Natural killer cell treated with Interleukin-12 subunit alpha and Interleukin-12 subunit beta and Interleukin-15 and Interleukin-18, amount 100 ng/mL, for 72 hours (primary cell): ENCODE data around the gene THSD1. TPM values are rescaled to one million over a fixed set of nuclear protein-coding genes. Genes with fewer than 3 reads are reported as not detected.
"Not testable (repeated sequence)": the region's sequence is repeated elsewhere in the genome, so short reads cannot be mapped to it uniquely, and the experiment has no call there.

Source experiments
- ATAC-seq, 2 donors: fragments of 150-1000 bp; cut with Tn5 transposase in 1 of 2; sonication (Bioruptor Pico), chemical (Tn5 transposase) in 1 of 2; 2 replicates each; pipeline ENCODE4 v1.10.0; 2021
- DNase-seq: peaks from one replicate; pipeline ENCODE4 v3.0.0; 2022; ENCODE audit warnings: low spot score
- H3K27ac Mint-ChIP-seq, 2 donors: 1 replicate in 1 of 2; 2 replicates in 1 of 2; pipeline ENCODE4 v1.8.0; 2022; ENCODE audit warnings: mixed read lengths in 2 of 2, mild to moderate bottlenecking in 1 of 2, moderate library complexity in 1 of 2
- H3K27me3 Mint-ChIP-seq, 2 donors: 1 replicate in 1 of 2; 2 replicates in 1 of 2; pipeline ENCODE4 v1.8.0; 2022; ENCODE audit warnings: mixed read lengths in 2 of 2
- H3K36me3 Mint-ChIP-seq: one replicate; pipeline ENCODE4 v1.8.0; 2022; ENCODE audit warnings: mixed read lengths
- H3K4me1 Mint-ChIP-seq, 2 donors: 1 replicate in 1 of 2; 2 replicates in 1 of 2; pipeline ENCODE4 v1.8.0; 2022; ENCODE audit warnings: low read depth in 2 of 2, mixed read lengths in 2 of 2, mild to moderate bottlenecking in 1 of 2
- H3K4me3 Mint-ChIP-seq: one replicate; pipeline ENCODE4 v1.8.0; 2022; ENCODE audit warnings: mixed read lengths
- H3K9me3 Mint-ChIP-seq: 2 replicates; pipeline ENCODE4 v1.8.0; 2022; ENCODE audit warnings: mixed read lengths
- total RNA-seq, 2 donors: library from RNA; stranded (reverse); gene quantifications; one replicate each; pipeline ENCODE4 v1.2.3, GENCODE V29; 2022

The THSD1 gene
- total RNA-seq, 2 donors from 2014 or later, result 0.43 to 0.92 TPM

DNA sequence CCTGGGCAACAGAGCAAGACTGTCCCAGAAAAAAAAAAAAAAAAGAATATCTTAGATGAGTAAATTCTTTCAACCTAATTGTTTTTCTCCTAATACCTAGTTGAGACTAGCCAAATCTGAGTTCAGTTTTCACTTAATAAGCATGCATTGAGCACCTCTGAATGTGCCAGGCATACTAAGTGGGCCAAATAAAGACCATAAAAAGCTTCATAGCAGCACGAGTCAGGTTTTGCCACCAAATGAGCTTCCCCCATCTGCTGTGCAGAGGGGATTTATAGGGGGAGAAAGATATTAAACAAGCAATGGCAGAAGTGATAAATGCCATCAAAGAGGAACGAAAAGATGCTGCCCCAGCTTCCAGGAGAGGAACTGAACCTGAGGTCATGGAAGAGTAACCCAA is 11.4 kb downstream of the THSD1 start:
- Mint-ChIP-seq H3K27ac (no peak overlapping the region), H3K27me3 (peaks cover 9 to 16% of the 10 kb centered on the region in 2 donors), H3K4me1 (no peaks in the 10 kb centered on the region), H3K4me3 (no peak overlapping the region), H3K36me3 (no peaks in the 10 kb centered on the region), H3K9me3 (no peaks in the 10 kb centered on the region)
- DNase-seq (no peak), ATAC-seq (no peak)

DNA sequence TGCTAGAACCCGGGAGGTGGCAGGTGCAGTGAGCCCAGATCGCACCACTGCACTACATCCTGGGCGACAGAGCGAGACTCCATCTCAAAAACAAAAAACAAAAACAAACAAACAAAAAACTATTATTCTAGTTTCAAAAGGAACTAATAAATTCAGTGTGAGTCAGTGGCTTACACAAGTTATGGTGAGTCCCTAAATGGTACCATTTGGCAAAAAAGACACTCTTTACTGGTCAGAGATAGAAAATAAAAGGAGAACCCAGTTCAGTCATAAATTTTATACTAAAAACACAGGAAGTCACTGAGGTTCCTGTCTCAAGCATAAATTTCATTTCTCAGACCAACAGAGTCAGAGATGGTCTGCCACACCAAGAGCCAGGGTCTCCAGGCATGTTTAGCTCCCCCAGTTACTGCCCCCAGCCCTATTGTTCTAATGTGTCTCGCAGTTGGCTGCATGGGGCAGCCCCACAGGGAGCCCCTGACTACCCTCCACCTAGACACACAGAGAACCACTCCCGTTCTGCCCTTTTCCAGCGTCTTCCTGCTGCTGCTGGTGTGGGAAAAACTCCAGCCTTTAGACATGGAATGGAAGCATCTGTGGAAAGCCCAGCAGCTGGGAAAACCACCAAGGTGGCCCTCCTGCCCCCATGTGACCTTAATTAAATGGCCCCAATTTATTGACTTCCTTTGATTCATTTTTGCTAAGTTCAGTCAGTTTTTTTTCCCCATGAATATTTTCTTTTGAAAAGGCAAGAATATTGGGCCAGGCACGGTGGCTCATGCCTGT is 12.2 kb downstream of the THSD1 start:
- H3K36me3 Mint-ChIP-seq, result no peaks in the 10 kb centered on the region
- H3K27me3 Mint-ChIP-seq, result peaks cover 9 to 16% of the 10 kb centered on the region in 2 donors
- H3K4me3 Mint-ChIP-seq, result no peak overlapping the region
- DNase-seq (no peak), ATAC-seq (no peak)
- H3K4me1 Mint-ChIP-seq, result no peaks in the 10 kb centered on the region
- no peaks in the 10 kb centered on the region for H3K9me3 Mint-ChIP-seq
- no peak overlapping the region for H3K27ac Mint-ChIP-seq

DNA sequence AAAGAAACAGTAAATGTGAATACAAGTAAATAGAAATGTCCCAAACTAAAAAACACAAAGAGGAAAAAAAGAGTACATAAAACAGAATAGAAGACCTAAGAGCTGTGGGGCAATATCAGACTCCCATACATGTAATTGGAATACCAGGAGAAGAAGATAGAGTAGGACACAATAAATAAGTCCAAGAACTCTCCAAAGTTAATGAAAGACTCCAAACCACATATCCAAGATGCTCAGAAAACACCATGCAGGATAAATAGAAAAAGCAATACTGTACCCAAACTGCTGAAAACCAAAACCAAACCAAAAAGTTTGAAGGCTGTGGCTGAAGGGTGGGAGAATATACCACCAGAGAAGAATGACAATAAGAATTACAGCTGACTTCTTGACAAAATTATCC is 18.3 kb downstream of the THSD1 start:
- Mint-ChIP-seq H3K27me3 (no peaks in the 10 kb centered on the region), H3K4me1 (no peaks in the 10 kb centered on the region), H3K9me3 (no peaks in the 10 kb centered on the region), H3K36me3 (no peaks in the 10 kb centered on the region), H3K27ac (no peak overlapping the region), H3K4me3 (no peak overlapping the region)
- DNase-seq (no peak), ATAC-seq (no peak)

DNA sequence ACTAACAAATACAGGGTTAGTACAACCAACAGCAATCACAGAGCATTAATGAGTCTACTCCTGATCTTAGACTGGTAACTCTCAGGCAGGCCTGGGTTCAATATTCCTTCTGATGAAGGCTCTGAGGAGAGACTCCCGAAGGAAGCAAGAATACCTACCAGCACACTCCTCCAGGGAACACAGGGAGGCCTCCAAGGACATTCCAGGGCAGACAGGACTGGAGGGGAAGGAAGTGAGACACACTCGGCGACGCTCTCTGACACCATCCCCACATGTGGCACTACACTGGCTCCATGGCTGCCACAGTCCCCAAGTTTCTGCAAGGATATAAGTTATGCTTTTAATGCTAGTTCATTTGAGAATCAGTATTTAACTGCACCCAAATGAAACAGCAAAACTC is 20.1 kb downstream of the THSD1 start:
- Mint-ChIP-seq H3K36me3 (no peaks in the 10 kb centered on the region), H3K4me1 (no peaks in the 10 kb centered on the region), H3K9me3 (no peaks in the 10 kb centered on the region), H3K27me3 (no peaks in the 10 kb centered on the region), H3K4me3 (no peak overlapping the region), H3K27ac (no peak overlapping the region)
- ATAC-seq (no peak), DNase-seq (no peak)

DNA sequence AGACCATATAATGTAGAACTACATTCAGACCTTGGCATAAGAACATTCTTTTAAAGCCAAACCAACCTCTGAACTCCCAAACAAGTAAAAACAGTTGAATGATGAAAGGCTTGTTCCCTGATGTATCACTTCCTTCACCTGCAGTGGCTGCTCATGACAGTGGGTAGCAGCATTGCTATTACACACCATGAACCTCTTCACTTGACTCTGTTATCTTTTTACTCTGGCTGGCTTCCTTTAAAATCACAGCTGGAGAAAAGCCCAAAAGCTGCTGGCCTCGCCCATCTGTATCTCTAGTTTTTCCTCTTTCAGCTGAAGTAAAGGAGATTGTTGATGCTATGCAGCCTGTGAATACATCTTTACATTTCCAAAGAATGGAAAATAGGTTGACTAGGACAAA is 22.6 kb downstream of the THSD1 start:
- no peaks in the 10 kb centered on the region for H3K36me3 Mint-ChIP-seq
- DNase-seq, result no peak
- H3K9me3 Mint-ChIP-seq, result no peaks in the 10 kb centered on the region
- no peaks in the 10 kb centered on the region for H3K27me3 Mint-ChIP-seq
- ATAC-seq, result no peak
- H3K4me3 Mint-ChIP-seq, result no peak overlapping the region
- H3K4me1 Mint-ChIP-seq, result no peaks in the 10 kb centered on the region
- H3K27ac Mint-ChIP-seq, result no peak overlapping the region

DNA sequence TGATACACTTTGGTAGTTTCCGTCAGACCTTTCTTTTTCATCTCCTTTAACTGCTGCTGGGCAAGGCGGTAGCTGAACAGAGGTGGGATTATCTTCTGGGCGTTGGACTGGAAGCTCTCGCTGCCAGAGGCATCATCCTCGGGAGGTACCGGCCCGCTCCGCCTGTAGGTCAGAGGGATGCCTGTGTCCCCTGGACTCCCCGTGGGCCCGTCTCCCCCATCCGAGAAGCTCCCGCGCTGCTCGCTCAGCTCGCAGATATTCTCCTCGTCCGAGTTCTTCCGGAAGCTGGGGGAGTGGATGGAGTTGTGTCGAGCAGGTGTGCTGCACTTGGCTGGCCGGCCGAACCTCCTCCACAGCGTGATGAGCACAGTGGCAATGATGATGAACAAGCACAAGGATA is 27.7 kb downstream of the THSD1 start:
- Mint-ChIP-seq H3K36me3 (no peaks in the 10 kb centered on the region), H3K4me1 (no peaks in the 10 kb centered on the region), H3K27me3 (no peaks in the 10 kb centered on the region), H3K4me3 (no peak overlapping the region), H3K27ac (no peak overlapping the region), H3K9me3 (no peaks in the 10 kb centered on the region)
- DNase-seq (no peak), ATAC-seq (peak in 1 of 2 donors; percentile 36)

DNA sequence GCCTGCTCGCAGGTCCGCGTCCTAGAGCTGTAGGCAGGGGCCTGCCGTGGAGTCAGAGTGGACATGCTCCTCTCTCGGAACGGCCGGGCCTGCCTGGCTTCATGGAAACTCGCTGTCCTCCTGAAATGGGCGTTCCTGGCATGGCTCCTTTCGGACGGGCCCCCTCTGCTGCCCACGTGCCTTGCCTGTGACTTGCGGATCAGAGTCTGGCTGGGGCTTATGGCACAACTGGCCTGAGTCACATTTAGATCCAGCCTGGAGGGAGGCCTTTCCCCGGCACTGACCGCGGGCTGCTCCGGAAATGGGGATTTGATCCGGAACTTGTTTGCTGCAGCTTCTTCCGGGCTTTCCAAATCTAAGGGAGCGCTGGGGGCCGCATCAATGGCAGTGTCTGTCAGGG is 28.1 kb downstream of the THSD1 start:
- no peak overlapping the region for H3K27ac Mint-ChIP-seq
- DNase-seq (no peak), ATAC-seq (no peak)
- H3K27me3 Mint-ChIP-seq, result no peaks in the 10 kb centered on the region
- H3K4me3 Mint-ChIP-seq, result no peak overlapping the region
- H3K4me1 Mint-ChIP-seq, result no peaks in the 10 kb centered on the region
- H3K36me3 Mint-ChIP-seq, result no peaks in the 10 kb centered on the region
- no peaks in the 10 kb centered on the region for H3K9me3 Mint-ChIP-seq

DNA sequence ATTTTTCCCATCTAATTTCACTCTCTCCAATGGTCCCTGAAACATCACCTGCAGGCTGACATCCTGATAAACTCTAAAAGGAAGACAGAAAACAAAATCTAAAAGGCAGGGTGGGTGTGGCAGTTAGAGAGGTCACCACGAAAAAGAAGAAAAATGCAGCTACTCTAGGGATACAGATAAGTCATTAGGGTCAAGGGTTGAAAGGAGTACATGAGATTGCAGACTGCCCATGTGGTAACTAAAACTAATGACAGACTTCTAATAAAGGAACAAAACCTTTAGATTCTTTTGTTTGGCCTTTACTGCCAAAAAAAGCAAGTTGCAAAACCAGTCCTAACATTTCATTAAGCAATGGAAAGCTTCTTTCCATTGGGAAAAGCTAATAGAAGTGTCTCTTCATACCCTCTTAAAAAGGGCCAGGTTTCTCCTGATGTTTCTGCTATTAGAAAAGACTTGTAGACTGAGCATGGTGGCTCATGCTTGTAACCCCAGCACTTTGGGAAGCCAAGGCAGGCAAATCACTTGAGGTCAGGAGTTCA is 31.0 kb downstream of the THSD1 start:
- Mint-ChIP-seq H3K36me3 (no peaks in the 10 kb centered on the region), H3K27ac (no peak overlapping the region), H3K27me3 (peaks cover 0 to 3% of the 10 kb centered on the region in 2 donors), H3K4me3 (no peak overlapping the region), H3K9me3 (no peaks in the 10 kb centered on the region), H3K4me1 (no peaks in the 10 kb centered on the region)
- no peak for ATAC-seq
- no peak for DNase-seq

DNA sequence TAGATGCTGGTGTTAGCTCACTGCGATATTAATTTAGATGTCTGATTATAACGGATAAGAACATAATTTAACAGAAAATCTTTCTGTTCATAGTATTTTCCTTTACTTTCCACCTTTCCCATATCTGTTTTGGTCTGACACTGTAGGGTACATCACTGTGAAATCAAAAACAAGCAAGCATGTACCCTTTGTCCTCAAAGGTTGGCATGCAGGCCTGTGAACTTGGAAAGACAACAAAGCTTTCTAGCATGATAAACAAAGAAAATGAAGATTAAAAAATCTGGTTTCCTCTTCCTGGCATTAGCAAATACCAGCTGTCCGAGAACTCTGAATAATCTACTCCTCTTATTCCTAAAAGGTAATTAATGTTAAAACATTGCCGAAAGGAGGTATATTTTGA is 31.6 kb downstream of the THSD1 start:
- H3K27me3 Mint-ChIP-seq, result peaks cover 0 to 3% of the 10 kb centered on the region in 2 donors
- no peaks in the 10 kb centered on the region for H3K9me3 Mint-ChIP-seq
- ATAC-seq, result no peak
- no peaks in the 10 kb centered on the region for H3K4me1 Mint-ChIP-seq
- no peaks in the 10 kb centered on the region for H3K36me3 Mint-ChIP-seq
- no peak overlapping the region for H3K4me3 Mint-ChIP-seq
- H3K27ac Mint-ChIP-seq, result no peak overlapping the region
- DNase-seq, result no peak

DNA sequence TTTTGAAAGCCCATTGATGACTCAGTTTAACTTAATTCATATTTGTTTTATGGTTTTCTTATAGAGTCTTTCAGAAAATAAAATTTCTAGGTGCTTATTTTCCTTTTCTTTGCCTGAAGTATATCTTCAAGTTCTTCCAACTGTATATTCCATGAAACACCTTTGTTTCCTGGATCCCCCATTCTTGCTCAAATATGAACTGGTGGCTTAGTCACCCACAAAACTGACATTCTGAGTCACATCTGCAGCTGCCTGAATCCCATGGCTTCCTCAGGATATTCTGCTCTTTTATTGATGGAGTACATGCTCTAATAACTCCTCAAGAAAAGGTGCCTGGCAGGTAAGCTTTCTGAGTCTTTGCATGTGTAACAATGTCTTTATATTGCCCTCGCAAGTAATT is 32.7 kb downstream of the THSD1 start:
- H3K9me3 Mint-ChIP-seq, DNase-seq, ATAC-seq, H3K27ac Mint-ChIP-seq, H3K36me3 Mint-ChIP-seq, H3K4me3 Mint-ChIP-seq, H3K27me3 Mint-ChIP-seq, H3K4me1 Mint-ChIP-seq: not testable (repeated sequence)

DNA sequence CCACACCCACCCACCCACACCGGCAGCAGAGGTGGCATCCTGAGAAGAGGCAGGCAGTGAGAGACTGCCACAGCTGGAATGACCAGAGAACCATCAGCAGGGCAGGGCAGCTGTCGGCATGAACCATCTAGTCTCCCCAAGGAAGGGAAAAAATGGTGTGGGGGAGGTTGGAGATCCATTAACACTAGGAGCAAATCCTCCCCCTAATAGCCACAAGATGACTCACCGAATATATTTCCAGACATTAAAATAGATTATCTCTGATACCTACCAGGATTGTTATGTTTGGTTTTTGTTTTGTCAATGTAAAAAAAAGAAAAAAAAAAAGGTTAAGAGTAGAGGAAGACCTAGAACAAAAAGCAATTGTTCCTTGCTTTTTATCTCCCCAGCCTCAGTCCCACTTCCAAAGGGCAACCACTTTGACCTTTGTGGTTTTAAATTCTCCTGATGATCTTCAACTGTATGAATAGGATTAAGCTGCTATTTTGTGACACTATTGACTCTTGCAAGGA is 34.2 kb downstream of the THSD1 start:
- DNase-seq, result no peak
- no peak for ATAC-seq
- Mint-ChIP-seq H3K27ac (no peak overlapping the region), H3K4me3 (no peak overlapping the region), H3K36me3 (no peaks in the 10 kb centered on the region), H3K27me3 (peaks cover under 1 to 5% of the 10 kb centered on the region in 2 donors), H3K9me3 (no peaks in the 10 kb centered on the region), H3K4me1 (no peaks in the 10 kb centered on the region)

DNA sequence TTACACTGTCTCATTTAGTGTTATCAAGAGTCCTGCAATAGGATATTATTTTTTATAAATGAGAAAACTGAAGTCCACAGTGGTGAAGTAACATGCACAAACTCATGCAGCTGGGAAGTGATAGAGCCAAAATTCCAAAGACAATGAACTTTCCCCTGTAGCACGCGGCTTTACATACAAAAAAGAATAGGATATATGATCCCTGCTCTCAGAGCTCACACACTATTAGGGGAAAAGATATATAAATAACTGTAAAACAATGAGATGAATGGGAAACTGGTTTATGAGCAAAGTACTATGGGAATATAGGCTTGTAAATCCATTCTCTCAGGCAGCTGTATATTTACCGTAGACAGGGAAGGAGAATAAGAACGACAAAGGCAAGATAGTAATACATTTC is 39.7 kb downstream of the THSD1 start:
- Mint-ChIP-seq H3K9me3 (no peaks in the 10 kb centered on the region), H3K27ac (no peak overlapping the region), H3K4me3 (no peak overlapping the region), H3K36me3 (no peaks in the 10 kb centered on the region), H3K4me1 (no peaks in the 10 kb centered on the region), H3K27me3 (peaks cover 18 to 32% of the 10 kb centered on the region in 2 donors)
- no peak for ATAC-seq
- DNase-seq, result no peak

DNA sequence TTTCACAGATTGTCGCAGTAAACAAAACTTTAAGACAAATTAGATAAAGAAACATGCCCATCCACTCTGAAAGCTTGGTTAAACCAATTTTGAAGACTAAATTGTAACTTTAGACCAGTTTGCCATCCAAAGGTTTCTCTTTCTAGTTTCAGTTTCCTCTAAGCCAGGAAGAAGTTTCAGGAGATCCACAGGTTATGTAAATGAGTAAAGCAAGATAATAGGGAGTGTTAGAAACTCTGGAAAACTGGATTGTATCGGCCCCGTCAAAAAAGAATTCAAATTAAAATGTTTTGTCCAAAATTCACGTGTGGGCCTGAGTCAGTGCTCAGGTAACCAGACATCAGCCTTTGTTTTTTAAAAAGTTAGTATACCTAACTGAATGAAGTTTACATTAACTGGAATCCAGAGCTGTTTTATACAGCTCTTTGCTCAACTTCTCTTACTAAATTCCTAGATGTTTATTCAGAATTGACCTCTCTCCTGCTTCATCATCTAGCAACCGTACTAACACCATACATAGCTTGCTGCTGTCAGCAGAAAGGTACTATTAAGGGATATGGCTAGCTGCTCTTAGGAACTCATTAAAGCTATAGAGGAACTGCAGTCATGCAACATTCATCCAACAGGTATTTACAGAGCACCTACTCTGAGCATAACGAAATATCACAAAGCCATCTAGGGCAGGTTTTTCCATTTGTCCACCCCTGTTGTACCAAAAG is 43.6 kb downstream of the THSD1 start:
- H3K9me3 Mint-ChIP-seq, ATAC-seq, H3K4me1 Mint-ChIP-seq, H3K27ac Mint-ChIP-seq, H3K4me3 Mint-ChIP-seq, DNase-seq, H3K36me3 Mint-ChIP-seq: not testable (repeated sequence)
- peaks cover 20 to 39% of the 10 kb centered on the region in 2 donors for H3K27me3 Mint-ChIP-seq

DNA sequence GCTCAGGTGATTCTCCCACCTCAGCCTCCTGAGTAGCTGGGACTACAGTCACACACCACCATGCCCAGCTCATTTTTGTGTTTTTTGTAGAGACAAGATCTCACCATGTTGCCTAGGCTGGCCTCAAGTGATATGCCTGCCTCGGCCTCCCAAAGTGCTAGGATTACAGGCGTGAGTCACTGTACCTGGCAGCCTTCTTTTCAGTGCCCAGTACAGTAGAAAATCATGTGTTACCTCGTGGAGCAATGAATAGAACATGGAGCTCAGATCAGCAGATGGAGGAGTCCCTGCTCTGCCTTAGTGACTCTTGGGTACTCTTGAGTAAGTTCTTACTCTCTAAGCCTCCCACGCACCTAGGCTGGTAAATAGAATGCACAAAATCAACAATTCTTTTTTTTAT is 44.7 kb downstream of the THSD1 start:
- Mint-ChIP-seq H3K27me3 (peaks cover 23 to 40% of the 10 kb centered on the region in 2 donors), H3K4me1 (no peaks in the 10 kb centered on the region), H3K36me3 (no peaks in the 10 kb centered on the region), H3K4me3 (no peak overlapping the region), H3K9me3 (no peaks in the 10 kb centered on the region), H3K27ac (no peak overlapping the region)
- DNase-seq, result no peak
- ATAC-seq, result no peak
